HCT116 (cell line): ENCODE data around the gene ARSG. TPM values are rescaled to one million over a fixed set of nuclear protein-coding genes. Genes with fewer than 3 reads are reported as not detected.

ENCODE experiments used
- ATAC-seq: fragments of 200-7000 bp; cut with Tn5 transposase; 2 replicates; pipeline ENCODE4 v1.9.1; 2020; ENCODE audit warnings: mild to moderate bottlenecking, moderate library complexity
- BruUV-seq: library from RNA; stranded (reverse); fragments of 400-500 nt; replicated peaks from 2 replicates; lab custom pipeline; 2021; lab: Mats Ljungman, UMichigan
- CTCF ChIA-PET: fragments of 300-600 bp; sonication (Branson Sonifier 250); formaldehyde crosslinking; loops from one replicate; lab custom pipeline; 2021; ENCODE audit warnings: antibody characterized with exemption; lab: Charles Lee
- POLR2A ChIA-PET: fragments of 300-600, 350-600 bp; sonication (Branson Sonifier 250); formaldehyde crosslinking; loops from one replicate; lab custom pipeline; 2021; ENCODE audit warnings: antibody characterized with exemption; lab: Charles Lee
- RAD21 ChIA-PET, 2 experiments: fragments of 300-600 bp; sonication (Branson Sonifier 250); formaldehyde crosslinking; loops; one replicate each; lab custom pipeline; 2023; ENCODE audit warnings: low total read pairs in 2 of 2; ENCODE audit not compliant: uncharacterized antibody in 2 of 2, unreplicated experiment in 2 of 2, low non-redundant PET in 1 of 2; lab: Charles Lee
- DNase-seq: peaks from one replicate; pipeline ENCODE4 v3.0.0-alpha.2; 2010; ENCODE audit warnings: low read depth, low spot score
- H2AFZ ChIP-seq: fragments of 200-600 bp; shearing (Covaris generic), sonication (generic); 2 replicates; pipeline ENCODE4 v1.6.1; 2017; ENCODE audit warnings: low read depth, mixed run types, mixed read lengths, antibody characterized with exemption, low read length; ENCODE audit not compliant: poor library complexity, severe bottlenecking
- H3K27ac ChIP-seq: 2 replicates; pipeline ENCODE4 v1.5.1; 2012; ENCODE audit warnings: low read depth, low read length
- H3K27me3 ChIP-seq: fragments of 200-600 bp; sonication (generic); 2 replicates; pipeline ENCODE4 v1.6.1; 2016; ENCODE audit warnings: mixed run types, low read length, mixed read lengths; ENCODE audit not compliant: insufficient read depth
- H3K36me3 ChIP-seq, 2 experiments: fragments of 200-500 bp in 1 of 2; fragments of 200-600 bp in 1 of 2; sonication (Bioruptor generic) in 1 of 2; sonication (generic) in 1 of 2; 2 replicates each; pipeline versions ENCODE4 v1.5.1 to v1.6.1; 2014 to 2016; ENCODE audit warnings: low read length in 2 of 2, inconsistent platforms in 1 of 2, mixed read lengths in 1 of 2, mixed run types in 1 of 2; ENCODE audit not compliant: insufficient read depth in 2 of 2, control insufficient read depth in 1 of 2
- H3K4me1 ChIP-seq, 2 experiments: fragments of 200-600 bp in 1 of 2; sonication (generic) in 1 of 2; 2 replicates each; pipeline versions ENCODE4 v1.5.1 to v1.6.1; 2012 to 2017; ENCODE audit warnings: low read length in 2 of 2, inconsistent platforms in 1 of 2, mild to moderate bottlenecking in 1 of 2, mixed read lengths in 1 of 2, mixed run types in 1 of 2, moderate library complexity in 1 of 2; ENCODE audit not compliant: insufficient read depth in 2 of 2, control insufficient read depth in 1 of 2
- H3K4me2 ChIP-seq: fragments of 200-600 bp; sonication (generic); 2 replicates; pipeline ENCODE4 v1.6.1; 2017; ENCODE audit warnings: mixed run types, low read length, mixed read lengths
- H3K4me3 ChIP-seq, 2 experiments: fragments of 200-600 bp in 1 of 2; sonication (generic) in 1 of 2; replicated peaks in 1 of 2; 2 replicates each; pipeline ENCODE4 v1.5.1; 2011 to 2016; ENCODE audit warnings: low read length in 2 of 2, control low read depth in 1 of 2, low read depth in 1 of 2, mild to moderate bottlenecking in 1 of 2, mixed read lengths in 1 of 2, mixed run types in 1 of 2
- H3K79me2 ChIP-seq: fragments of 200-600 bp; sonication (generic); 2 replicates; pipeline ENCODE4 v1.6.1; 2017; ENCODE audit warnings: mild to moderate bottlenecking, mixed run types, low read length, moderate library complexity, mixed read lengths; ENCODE audit not compliant: insufficient read depth
- H3K9ac ChIP-seq: fragments of 200-600 bp; sonication (generic); 2 replicates; pipeline ENCODE4 v1.6.1; 2016; ENCODE audit warnings: low read length, mixed read lengths
- H3K9me2 ChIP-seq: fragments of 200-600 bp; sonication (generic), shearing (Covaris generic); 2 replicates; pipeline ENCODE4 v1.6.1; 2017; ENCODE audit warnings: mixed run types, mild to moderate bottlenecking, moderate library complexity; ENCODE audit not compliant: insufficient read depth
- H3K9me3 ChIP-seq, 2 experiments: fragments of 200-500 bp in 1 of 2; fragments of 200-600 bp in 1 of 2; sonication (Bioruptor generic) in 1 of 2; sonication (generic) in 1 of 2; 2 replicates each; pipeline ENCODE4 v1.6.1; 2014 to 2017; ENCODE audit warnings: low read length in 2 of 2, mixed read lengths in 2 of 2, inconsistent platforms in 1 of 2, low read depth in 1 of 2, mild to moderate bottlenecking in 1 of 2, mixed run types in 1 of 2, moderate library complexity in 1 of 2; ENCODE audit not compliant: control insufficient read depth in 1 of 2, insufficient read depth in 1 of 2
- H4K20me1 ChIP-seq: fragments of 200-600 bp; sonication (generic), shearing (Covaris generic); 2 replicates; pipeline ENCODE4 v1.6.1; 2017; ENCODE audit warnings: mixed run types, mild to moderate bottlenecking, moderate library complexity; ENCODE audit not compliant: insufficient read depth
- CBX3 ChIP-seq: IDR thresholded peaks from 2 replicates; pipeline ENCODE4 v1.6.1; 2012; ENCODE audit warnings: low read depth
- CEBPB ChIP-seq: IDR thresholded peaks from 2 replicates; pipeline ENCODE4 v1.6.1; 2012; ENCODE audit warnings: low read depth
- EZH2 ChIP-seq: fragments of 200-600 bp; sonication (generic); IDR thresholded peaks from 2 replicates; pipeline ENCODE4 v1.6.1; 2017; ENCODE audit warnings: antibody characterized with exemption, mixed run types
- EZH2phosphoT487 ChIP-seq: fragments of 200-600 bp; IDR thresholded peaks from 2 replicates; pipeline ENCODE4 v1.6.1; 2018; ENCODE audit warnings: antibody characterized with exemption, borderline replicate concordance
- FOSL1 ChIP-seq: IDR thresholded peaks from 2 replicates; pipeline ENCODE4 v1.6.1; 2012; ENCODE audit warnings: low read depth
- JUND ChIP-seq: IDR thresholded peaks from 2 replicates; pipeline ENCODE4 v1.6.1; 2012
- POLR2A ChIP-seq: IDR thresholded peaks from 2 replicates; pipeline ENCODE4 v1.7.0; 2011; ENCODE audit warnings: borderline replicate concordance; ENCODE audit not compliant: insufficient read depth, insufficient read length; ENCODE audit errors: extremely low read depth
- POLR2AphosphoS5 ChIP-seq: IDR thresholded peaks from 2 replicates; pipeline ENCODE4 v1.6.1; 2011; ENCODE audit warnings: mild to moderate bottlenecking, low read depth, low read length, moderate library complexity
- RAD21 ChIP-seq: IDR thresholded peaks from 2 replicates; pipeline ENCODE4 v1.6.1; 2012; ENCODE audit warnings: low read depth, mild to moderate bottlenecking
- SIN3A ChIP-seq: IDR thresholded peaks from 2 replicates; pipeline ENCODE4 v1.6.1; 2012; ENCODE audit warnings: low read depth
- SRF ChIP-seq: IDR thresholded peaks from 2 replicates; pipeline ENCODE4 v1.6.1; 2012; ENCODE audit warnings: low read depth
- ZFX ChIP-seq: fragments of 450-650 bp; IDR thresholded peaks from 2 replicates; pipeline ENCODE4 v1.6.1; 2017
- ZNF274 ChIP-seq: fragments of 200-500 bp; sonication (Bioruptor generic); IDR thresholded peaks from 2 replicates; pipeline ENCODE4 v1.6.1; 2014; ENCODE audit warnings: mild to moderate bottlenecking, low read depth, low read length, inconsistent platforms
- intact Hi-C: fragments of 100-400 bp; cut with micrococcal nuclease; formaldehyde crosslinking; loops from 2 replicates; pipeline ENCODE4 v1.10.0; 2022
- total RNA-seq: library from RNA; stranded (reverse); gene quantifications from one replicate; pipeline ENCODE4 v1.2.1, GENCODE V29; 2021; ENCODE audit not compliant: unreplicated experiment
- TF ChIP-seq, protein P1 (sequence below): IDR thresholded peaks from 2 replicates; pipeline ENCODE4 v1.6.1; 2012
- TF ChIP-seq, protein P2 (sequence below), 3 experiments: fragments of 200-600 bp in 1 of 3; sonication (generic) in 1 of 3; IDR thresholded peaks in 2 of 3; conservative IDR thresholded peaks in 1 of 3; 2 replicates each; pipeline ENCODE4 v1.5.1; 2012 to 2017; ENCODE audit warnings: low read depth in 2 of 3, low read length in 2 of 3, antibody characterized with exemption in 1 of 3, borderline replicate concordance in 1 of 3, control low read depth in 1 of 3, mild to moderate bottlenecking in 1 of 3, mixed read lengths in 1 of 3, mixed run types in 1 of 3, moderate library complexity in 1 of 3; ENCODE audit not compliant: insufficient read depth in 1 of 3
- TF ChIP-seq, protein P3 (sequence below): IDR thresholded peaks from 2 replicates; pipeline ENCODE4 v1.6.1; 2012

ARSG gene
- total RNA-seq, 1 experiment from 2014 or later = 17.1 TPM

DNA sequence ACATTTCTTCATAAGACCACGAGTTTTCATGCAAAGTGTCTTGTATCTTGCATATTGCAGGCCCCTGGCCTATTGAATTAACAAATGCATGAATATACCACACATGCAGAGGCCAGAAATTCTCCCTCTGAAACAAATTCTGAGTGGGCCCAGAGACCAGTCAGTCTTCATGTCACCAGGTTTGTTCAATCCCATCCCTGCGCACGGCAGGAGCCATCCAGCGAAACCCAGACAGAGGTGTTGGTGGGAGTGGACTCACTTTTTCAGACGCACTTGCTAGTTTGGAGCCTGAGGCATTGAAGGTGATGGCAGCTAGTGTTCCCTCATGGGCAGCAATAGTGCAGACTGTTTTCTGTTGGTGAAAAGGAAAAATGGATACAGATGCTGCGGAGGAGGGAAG, 144.1 kb downstream of the ARSG start:
- TF ChIP-seq SRF (no peak), POLR2AphosphoS5 (no peak), EZH2phosphoT487 (no peak), CBX3 (no peak)
- TF ChIP-seq, protein P1, sequence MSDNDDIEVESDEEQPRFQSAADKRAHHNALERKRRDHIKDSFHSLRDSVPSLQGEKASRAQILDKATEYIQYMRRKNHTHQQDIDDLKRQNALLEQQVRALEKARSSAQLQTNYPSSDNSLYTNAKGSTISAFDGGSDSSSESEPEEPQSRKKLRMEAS = no peak
- no peak for DNase-seq
- Histone ChIP-seq H3K27ac (no peak overlapping the region), H3K4me2 (no peak overlapping the region), H3K36me3 (no peaks in the 10 kb centered on the region), H4K20me1 (no peaks in the 10 kb centered on the region), H3K9ac (no peak overlapping the region), H3K4me1 (peaks cover 17 to 20% of the 10 kb centered on the region in 2 experiments), H3K9me3 (no peaks in the 10 kb centered on the region), H3K27me3 (no peaks in the 10 kb centered on the region), H2AFZ (no peak overlapping the region), H3K79me2 (no peaks in the 10 kb centered on the region), H3K4me3 (no peak overlapping the region), H3K9me2 (no peaks in the 10 kb centered on the region)
- POLR2A ChIA-PET = no interaction called here
- RAD21 ChIA-PET = interaction anchor here (0.7 to 1.6 kb wide), 2 partner anchors 172 to 188 kb away, joined by 3 to 6 read pairs; no protein-coding TSS in a partner anchor
- CTCF ChIA-PET = interaction anchor here (0.6 to 7.4 kb wide), 11 partner anchors 8 to 230 kb away, joined by 3 to 79 read pairs (median 10); partner anchors contain the start of gene WIPI1
- BruUV-seq = no TSS peak
- no peak for ATAC-seq
- intact Hi-C loops = loop anchor here (5.0 kb wide), 1 partner anchor 188 kb away; the partner anchor contains the start of gene AMZ2

DNA sequence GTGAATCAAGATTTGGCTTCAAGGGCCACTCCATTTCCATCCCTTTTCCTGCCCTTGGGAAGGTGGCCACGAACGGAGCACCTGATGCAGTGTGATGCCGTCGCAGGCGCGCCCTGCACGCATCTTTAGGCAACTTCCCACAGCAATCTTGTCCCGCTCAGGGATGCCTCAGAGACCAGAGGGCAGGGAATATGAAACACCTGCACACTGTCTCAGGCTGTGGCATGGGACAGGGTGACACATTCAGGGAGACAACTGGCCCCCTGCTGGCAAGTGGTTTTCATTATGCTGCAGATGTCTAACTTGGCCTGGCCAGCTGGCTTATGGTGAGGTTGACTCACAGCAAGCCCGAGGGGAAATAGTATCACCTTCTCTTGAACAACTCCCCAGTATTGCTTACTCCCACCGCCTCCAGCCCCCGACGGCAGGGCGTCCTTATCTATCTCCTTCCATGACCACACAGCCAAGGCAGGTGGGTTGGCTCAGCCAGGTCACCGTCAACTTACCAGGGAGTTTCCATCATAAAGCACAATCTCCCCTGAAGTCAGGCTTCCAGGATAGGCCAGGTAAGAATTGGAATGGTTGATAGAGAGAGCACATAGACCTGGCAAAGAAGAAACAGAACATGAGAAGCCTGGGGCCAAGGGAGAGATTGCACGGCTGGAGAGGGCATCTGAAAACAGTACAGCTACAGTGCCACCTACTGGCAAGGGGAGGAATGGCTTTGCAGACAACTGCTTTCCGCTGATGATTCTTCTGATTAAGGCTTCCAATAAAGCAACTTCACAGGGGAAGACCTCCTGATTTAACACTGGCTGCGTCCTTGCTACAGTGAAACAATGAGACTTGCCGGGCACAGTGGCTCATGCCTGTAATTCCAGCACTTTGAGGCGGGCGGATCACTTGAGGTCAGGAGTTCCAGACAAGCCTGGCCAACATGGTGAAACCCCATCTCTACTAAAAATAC, 144.9 kb downstream of the ARSG start:
- intact Hi-C loops = loop anchor here (1.0 to 5.0 kb wide), 4 partner anchors 173 to 324 kb away; partner anchors contain the start of gene AMZ2
- no peak overlapping the region for H3K4me3 ChIP-seq
- H3K4me2 ChIP-seq = peak overlapping the region; percentile 64
- H3K79me2 ChIP-seq = no peaks in the 10 kb centered on the region
- ChIA-PET CTCF (interaction anchor here (0.6 to 7.4 kb wide), 20 partner anchors 9 to 264 kb away, joined by 3 to 79 read pairs (median 5); partner anchors contain the start of genes ARSG, SLC16A6 and WIPI1), RAD21 (interaction anchor here (0.6 to 1.6 kb wide), 5 partner anchors 26 to 344 kb away, joined by 3 to 6 read pairs (median 3); no protein-coding TSS in a partner anchor), POLR2A (interaction anchor here (0.6 to 1.3 kb wide), 2 partner anchors 188 to 202 kb away, joined by 3 read pairs; partner anchors contain the start of gene AMZ2)
- no TSS peak for BruUV-seq
- peak; percentile 66 for DNase-seq
- peak; percentile 92 for ATAC-seq
- H3K9ac ChIP-seq = no peak overlapping the region
- H2AFZ ChIP-seq = no peak overlapping the region
- no peaks in the 10 kb centered on the region for H3K36me3 ChIP-seq
- no peaks in the 10 kb centered on the region for H3K27me3 ChIP-seq
- no peaks in the 10 kb centered on the region for H3K9me3 ChIP-seq
- peak overlapping the region; percentile 18; the same call in 1 of the 2 replicates for H3K27ac ChIP-seq
- H4K20me1 ChIP-seq = no peaks in the 10 kb centered on the region
- no peaks in the 10 kb centered on the region for H3K9me2 ChIP-seq
- no peak for TF ChIP-seq ZNF274
- TF ChIP-seq POLR2A = no peak
- TF ChIP-seq CEBPB = no peak
- TF ChIP-seq POLR2AphosphoS5 = no peak
- TF ChIP-seq EZH2 = no peak
- no peak for TF ChIP-seq SIN3A
- TF ChIP-seq FOSL1 = no peak
- TF ChIP-seq, protein P2, sequence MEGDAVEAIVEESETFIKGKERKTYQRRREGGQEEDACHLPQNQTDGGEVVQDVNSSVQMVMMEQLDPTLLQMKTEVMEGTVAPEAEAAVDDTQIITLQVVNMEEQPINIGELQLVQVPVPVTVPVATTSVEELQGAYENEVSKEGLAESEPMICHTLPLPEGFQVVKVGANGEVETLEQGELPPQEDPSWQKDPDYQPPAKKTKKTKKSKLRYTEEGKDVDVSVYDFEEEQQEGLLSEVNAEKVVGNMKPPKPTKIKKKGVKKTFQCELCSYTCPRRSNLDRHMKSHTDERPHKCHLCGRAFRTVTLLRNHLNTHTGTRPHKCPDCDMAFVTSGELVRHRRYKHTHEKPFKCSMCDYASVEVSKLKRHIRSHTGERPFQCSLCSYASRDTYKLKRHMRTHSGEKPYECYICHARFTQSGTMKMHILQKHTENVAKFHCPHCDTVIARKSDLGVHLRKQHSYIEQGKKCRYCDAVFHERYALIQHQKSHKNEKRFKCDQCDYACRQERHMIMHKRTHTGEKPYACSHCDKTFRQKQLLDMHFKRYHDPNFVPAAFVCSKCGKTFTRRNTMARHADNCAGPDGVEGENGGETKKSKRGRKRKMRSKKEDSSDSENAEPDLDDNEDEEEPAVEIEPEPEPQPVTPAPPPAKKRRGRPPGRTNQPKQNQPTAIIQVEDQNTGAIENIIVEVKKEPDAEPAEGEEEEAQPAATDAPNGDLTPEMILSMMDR (IDR thresholded peaks at IDR 0.05 in 2 of 3, conservative IDR thresholded peaks at IDR 0.05 in 1 of 3; ENCODE audit: borderline replicate concordance in 1 of 3, insufficient read depth in 1 of 3, low read depth in 2 of 3, low read length in 2 of 3) = peak in 2 of 3 experiments; percentile 98 to 99
- TF ChIP-seq CBX3 = 0 out of 2 replicates have a peak, but pooled peaks have one; percentile 12
- TF ChIP-seq JUND = no peak
- TF ChIP-seq, protein P3, sequence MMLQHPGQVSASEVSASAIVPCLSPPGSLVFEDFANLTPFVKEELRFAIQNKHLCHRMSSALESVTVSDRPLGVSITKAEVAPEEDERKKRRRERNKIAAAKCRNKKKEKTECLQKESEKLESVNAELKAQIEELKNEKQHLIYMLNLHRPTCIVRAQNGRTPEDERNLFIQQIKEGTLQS = no peak
- TF ChIP-seq ZFX = no peak
- TF ChIP-seq RAD21 = peak; percentile 94
- peaks cover 17 to 20% of the 10 kb centered on the region in 2 experiments for H3K4me1 ChIP-seq
